ENCODE results near the gene FOXK1.

FOXK1 gene

GRCh38 chr7:4722960-4723630 is 41.0 kb downstream of the FOXK1 start:
- DNase-seq (ENCODE audit: low read depth) = no peak

DNA sequence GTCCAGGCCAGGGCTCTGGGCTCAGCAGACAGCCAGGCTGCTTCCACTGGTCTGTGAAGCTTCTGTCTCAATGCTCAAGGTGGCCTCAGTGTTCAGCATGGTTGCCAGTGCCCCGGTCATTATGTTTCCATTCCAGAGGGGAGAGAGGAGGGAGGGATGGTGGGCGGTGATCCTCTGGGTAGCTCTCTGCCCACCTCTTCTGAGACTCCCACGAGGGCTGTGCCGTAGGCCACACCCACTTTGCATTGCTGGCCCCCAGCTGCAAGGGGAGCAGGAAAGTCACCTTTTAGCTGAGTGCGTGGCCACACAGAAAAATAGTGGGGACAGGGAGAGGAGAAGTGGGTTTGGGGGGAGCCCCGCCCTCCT is 42.5 kb downstream of the FOXK1 start:
- DNase-seq (ENCODE audit: low read depth) = no peak

DNA sequence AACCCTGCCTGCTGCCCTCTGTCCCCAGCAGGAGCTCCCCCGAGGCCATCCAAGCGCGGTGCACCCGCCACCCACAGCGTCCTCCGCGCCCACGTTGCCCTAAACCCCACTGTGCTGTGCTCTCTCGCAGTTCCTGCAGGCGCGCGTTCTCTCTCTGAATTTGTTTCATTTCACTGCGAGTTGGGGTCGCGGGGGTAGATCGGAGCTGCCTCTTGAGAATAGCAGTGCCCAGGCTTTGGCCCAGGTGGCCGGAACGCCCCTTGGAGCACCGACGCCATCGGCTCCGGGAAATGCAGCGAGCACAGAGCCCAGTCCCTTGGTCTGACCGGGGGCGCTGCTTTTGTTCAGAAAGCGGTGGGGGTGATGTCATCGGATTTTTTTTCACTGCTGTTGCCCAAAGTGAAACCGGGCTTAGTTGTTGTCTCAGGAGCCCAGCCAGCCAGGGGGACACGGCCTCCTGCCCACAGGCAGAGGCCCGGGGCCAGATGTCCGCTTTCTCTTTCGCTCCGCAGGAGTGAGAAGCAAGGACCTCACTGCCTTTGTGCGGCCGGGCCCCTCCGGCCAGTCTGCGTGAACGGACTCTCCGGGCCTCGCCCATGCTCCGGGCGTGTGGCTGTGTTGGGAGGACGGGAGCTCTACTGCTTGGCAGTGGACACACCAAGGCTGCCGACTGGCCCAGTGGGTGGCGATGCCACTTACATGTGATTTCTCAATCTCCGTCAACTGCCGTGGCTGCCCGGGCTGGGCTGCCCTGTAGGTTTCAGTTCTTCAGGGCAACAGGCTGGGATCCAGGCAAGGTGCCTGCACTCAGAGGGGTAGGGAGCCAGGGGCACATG is 43.1 kb downstream of the FOXK1 start:
- DNase-seq (ENCODE audit: low read depth) = no peak

- no peak for DNase-seq (ENCODE audit: low read depth)
Measured at GRCh38 chr7:4725850-4726450, 43.9 kb downstream of the FOXK1 start.

GRCh38 chr7:4726566-4726965 is 44.5 kb downstream of the FOXK1 start:
- DNase-seq (ENCODE audit: low read depth) = no peak

- DNase-seq (ENCODE audit: low read depth) = no peak
Measured at GRCh38 chr7:4727914-4728705, 46.0 kb downstream of the FOXK1 start.

DNA sequence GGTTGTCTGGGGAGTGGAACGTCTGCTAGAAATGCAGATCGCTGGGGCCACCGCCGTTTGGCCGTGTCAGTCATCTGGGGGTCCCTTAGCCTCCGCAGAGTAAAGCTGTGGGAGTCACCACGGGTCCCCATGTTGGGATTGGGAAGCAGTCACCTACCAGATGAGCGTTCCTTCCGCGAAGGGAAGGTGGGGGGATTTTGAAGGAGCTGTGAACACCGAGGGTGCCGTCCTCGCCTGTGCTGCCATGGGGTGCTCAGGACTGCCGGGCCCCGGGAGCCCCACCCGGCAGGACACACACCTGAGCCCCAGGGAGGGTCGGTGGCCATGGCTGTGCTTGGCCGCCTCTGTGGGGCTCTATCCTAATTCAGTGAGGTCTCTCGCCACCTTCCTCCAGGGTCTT is 47.2 kb downstream of the FOXK1 start:
- no peak for DNase-seq (ENCODE audit: low read depth)

DNA sequence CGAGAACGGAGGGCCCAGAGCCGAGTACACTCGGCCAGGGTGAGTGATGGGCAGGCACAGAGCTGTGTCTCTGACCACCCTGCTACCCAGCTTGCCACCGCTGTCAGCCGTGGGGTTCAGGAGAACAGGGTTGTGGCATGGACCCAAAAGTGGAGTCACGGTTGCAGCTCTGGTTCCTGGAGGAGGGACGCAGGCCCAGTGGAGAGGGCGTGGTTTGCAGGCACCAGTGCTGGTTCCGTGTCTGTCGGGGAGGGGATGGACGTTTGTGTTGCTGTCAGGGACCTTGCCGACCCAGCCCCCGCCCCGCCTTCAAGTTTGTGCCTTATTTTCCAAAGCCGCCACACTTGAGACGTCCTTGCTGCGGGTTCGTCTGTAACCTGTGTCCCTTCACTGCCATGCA is 48.2 kb downstream of the FOXK1 start:
- no peak for DNase-seq (ENCODE audit: low read depth)

GRCh38 chr7:4730971-4731370 is 48.9 kb downstream of the FOXK1 start:
- no peak for DNase-seq (ENCODE audit: low read depth)

DNA sequence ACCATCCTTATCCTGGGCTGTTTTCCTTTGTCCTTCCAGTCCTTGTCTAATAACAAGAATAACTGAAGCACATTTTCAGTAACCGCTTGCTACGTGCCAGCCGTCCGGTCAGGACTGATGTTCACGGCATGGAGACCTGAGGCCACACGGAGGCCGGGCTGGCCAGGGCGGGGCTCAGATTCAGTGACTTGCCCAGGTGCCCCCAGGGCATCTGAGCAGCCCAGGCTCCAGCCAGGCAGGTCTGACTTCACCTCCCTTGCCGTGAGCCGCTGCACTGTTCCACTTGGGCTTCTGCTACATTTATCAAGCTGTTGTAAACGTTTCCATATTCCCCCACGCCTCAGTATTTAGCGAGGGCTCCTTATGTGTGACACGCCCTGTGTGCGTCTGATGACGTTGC is 49.7 kb downstream of the FOXK1 start:
- DNase-seq (ENCODE audit: low read depth) = no peak

GRCh38 chr7:4733936-4734528 is 51.9 kb downstream of the FOXK1 start:
- no peak for DNase-seq (ENCODE audit: low read depth)

DNA sequence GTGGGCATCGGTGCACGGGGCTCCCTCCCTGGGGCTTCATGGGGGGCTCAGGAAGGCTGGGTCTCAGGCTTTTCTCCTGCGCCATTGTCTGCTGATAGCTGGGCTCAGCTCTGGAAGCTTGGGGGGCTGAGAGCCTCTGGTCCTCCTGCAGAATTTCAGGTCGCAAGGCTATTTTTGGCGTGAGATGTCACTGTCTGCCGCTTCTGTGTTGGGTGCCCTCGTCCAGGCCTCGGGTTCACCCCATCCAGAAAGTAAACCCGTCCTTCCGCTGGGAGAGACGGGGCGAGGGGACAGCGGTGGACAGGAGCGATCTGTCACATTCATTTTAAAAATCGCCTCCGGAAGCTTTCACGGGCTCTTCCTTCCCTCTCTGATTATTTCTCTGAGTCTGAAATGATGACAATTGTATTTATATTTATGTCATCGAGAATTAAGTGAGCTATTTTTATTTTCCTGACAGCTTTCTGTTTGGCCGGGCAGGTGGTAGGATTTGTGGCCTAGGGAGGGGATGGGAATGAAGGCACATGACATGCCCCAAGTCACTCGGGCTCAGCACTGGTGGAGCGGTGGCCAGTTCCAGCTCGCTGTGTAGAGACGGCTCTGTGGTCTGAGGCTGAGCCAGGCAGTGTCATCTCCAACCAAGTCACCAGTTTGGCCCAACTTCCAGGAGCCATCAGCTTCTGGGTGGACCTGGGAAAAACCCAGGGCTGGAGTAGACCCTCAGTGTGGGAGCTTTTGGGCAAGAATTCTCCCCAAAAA is 52.7 kb downstream of the FOXK1 start:
- DNase-seq (ENCODE audit: low read depth) = no peak

DNA sequence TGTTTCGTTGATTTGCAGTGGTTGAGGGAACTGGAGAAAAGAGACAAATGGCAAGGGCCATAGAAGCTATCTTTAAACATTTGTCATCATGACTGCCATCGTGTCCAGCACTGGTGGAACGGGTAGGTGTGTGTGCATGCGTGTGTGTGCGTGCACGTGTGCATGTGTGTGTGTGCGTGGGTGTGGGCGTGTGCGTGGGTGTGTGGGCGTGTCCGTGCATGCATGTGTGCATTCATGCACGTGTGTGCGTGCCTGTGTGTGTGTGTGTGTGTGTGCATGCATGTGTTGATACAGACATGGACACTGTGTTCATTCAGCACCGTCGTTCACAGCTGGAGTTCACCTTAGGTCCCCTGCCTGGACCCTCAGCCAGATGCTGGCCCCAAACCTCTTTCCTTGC is 55.2 kb downstream of the FOXK1 start:
- DNase-seq (ENCODE audit: low read depth) = no peak

- no peak for DNase-seq (ENCODE audit: low read depth)
Measured at GRCh38 chr7:4738711-4739527, 56.8 kb downstream of the FOXK1 start.

- DNase-seq (ENCODE audit: low read depth) = no peak
Measured at GRCh38 chr7:4739528-4739992, 57.5 kb downstream of the FOXK1 start.

- DNase-seq (ENCODE audit: low read depth) = no peak
Measured at GRCh38 chr7:4740796-4741195, 58.7 kb downstream of the FOXK1 start.

- DNase-seq (ENCODE audit: low read depth) = no peak
Measured at GRCh38 chr7:4742051-4742573, 60.0 kb downstream of the FOXK1 start.

DNA sequence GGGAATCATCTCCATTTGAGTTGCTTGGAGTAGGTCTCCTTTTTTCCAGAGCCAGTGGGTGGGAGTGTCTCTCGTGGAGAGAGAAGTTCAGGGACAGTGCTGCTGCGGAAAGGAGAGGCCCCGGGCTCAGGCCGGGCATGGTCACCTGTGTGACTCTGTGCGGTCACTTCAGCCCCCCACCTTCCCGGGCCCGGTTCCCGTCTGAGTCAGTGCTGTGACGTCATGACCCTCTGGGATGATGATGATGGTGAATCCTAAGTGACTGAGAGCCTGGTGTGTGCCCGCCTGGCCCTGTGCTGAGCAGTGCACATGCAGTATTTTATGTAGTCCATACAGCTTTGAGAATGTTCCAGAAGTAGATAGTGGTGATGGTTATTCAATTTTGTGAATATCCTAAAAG is 60.8 kb downstream of the FOXK1 start:
- DNase-seq (ENCODE audit: low read depth) = no peak

- peak; percentile 42 for DNase-seq (ENCODE audit: low read depth)
Measured at GRCh38 chr7:4744391-4745264, 62.5 kb downstream of the FOXK1 start.
